ENCODE data around the gene AFAP1.

The AFAP1 gene

GRCh38 chr4:7860600-7861163 is 79.0 kb downstream of the AFAP1 start:
- no peak for DNase-seq

GRCh38 chr4:7859326-7859725 is 80.3 kb downstream of the AFAP1 start:
- no peak for DNase-seq

- no peak for DNase-seq
These were observed 81.2 kb downstream of the AFAP1 start for GRCh38 chr4:7858498-7858897.

GRCh38 chr4:7857993-7858392 is 81.7 kb downstream of the AFAP1 start:
- DNase-seq = no peak

GRCh38 chr4:7857238-7857701 is 82.4 kb downstream of the AFAP1 start:
- DNase-seq = no peak

- DNase-seq = no peak
These were observed 83.9 kb downstream of the AFAP1 start for GRCh38 chr4:7855731-7856130.

GRCh38 chr4:7854697-7855370 is 84.8 kb downstream of the AFAP1 start:
- no peak for DNase-seq

- DNase-seq = no peak
These were observed 85.4 kb downstream of the AFAP1 start for GRCh38 chr4:7854216-7854615.

GRCh38 chr4:7853271-7853670 is 86.4 kb downstream of the AFAP1 start:
- DNase-seq = no peak

- no peak for DNase-seq
These were observed 87.0 kb downstream of the AFAP1 start for GRCh38 chr4:7852568-7853185.

GRCh38 chr4:7850489-7850888 is 89.2 kb downstream of the AFAP1 start:
- no peak for DNase-seq

GRCh38 chr4:7847206-7847605 is 92.5 kb downstream of the AFAP1 start:
- DNase-seq = no peak

GRCh38 chr4:7845493-7846128 is 94.0 kb downstream of the AFAP1 start:
- no peak for DNase-seq

- no peak for DNase-seq
These were observed 95.1 kb downstream of the AFAP1 start for GRCh38 chr4:7844594-7844991.

GRCh38 chr4:7843831-7844593 is 95.6 kb downstream of the AFAP1 start:
- peak; percentile 87 for DNase-seq

GRCh38 chr4:7842384-7843279 is 97.0 kb downstream of the AFAP1 start:
- DNase-seq = no peak

- DNase-seq = no peak
These were observed 97.8 kb downstream of the AFAP1 start for GRCh38 chr4:7841894-7842293.

GRCh38 chr4:7841071-7841470 is 98.6 kb downstream of the AFAP1 start:
- DNase-seq = no peak

- DNase-seq = no peak
These were observed 99.8 kb downstream of the AFAP1 start for GRCh38 chr4:7839856-7840255.

- no peak for DNase-seq
These were observed 101.4 kb downstream of the AFAP1 start for GRCh38 chr4:7838136-7838782.

GRCh38 chr4:7837597-7838135 is 102.0 kb downstream of the AFAP1 start:
- DNase-seq = no peak

Measured in activated CD8-positive, alpha-beta memory T cell treated with anti-CD3 and anti-CD28 coated beads for 24 hours (primary cell).